Mesenteric fat pad (tissue), 1 donor: Measurements from ENCODE around the gene MYBBP1A. TPM values are rescaled to one million over a fixed set of nuclear protein-coding genes. Genes with fewer than 3 reads are reported as not detected.
"Not testable (repeated sequence)": the region's sequence is repeated elsewhere in the genome, so short reads cannot be mapped to it uniquely, and the experiment has no call there.

Experiments
- DNase-seq: peaks from one replicate; pipeline ENCODE4 v3.0.0-alpha.2; 2020; ENCODE audit warnings: low spot score
- total RNA-seq: library from RNA; stranded (reverse); fragmentation: NEBNext Ultra II Directional; extraction: Animal tissue kit (Norgen Biotek cat#: 25700); gene quantifications from one replicate; pipeline ENCODE4 v1.2.1, GENCODE V29; 2021
- donor health status: DM: yes; HTN: yes; CAD: no.

Gene MYBBP1A
- total RNA-seq, 1 donor from 2014 or later: 54.0 TPM

DNA sequence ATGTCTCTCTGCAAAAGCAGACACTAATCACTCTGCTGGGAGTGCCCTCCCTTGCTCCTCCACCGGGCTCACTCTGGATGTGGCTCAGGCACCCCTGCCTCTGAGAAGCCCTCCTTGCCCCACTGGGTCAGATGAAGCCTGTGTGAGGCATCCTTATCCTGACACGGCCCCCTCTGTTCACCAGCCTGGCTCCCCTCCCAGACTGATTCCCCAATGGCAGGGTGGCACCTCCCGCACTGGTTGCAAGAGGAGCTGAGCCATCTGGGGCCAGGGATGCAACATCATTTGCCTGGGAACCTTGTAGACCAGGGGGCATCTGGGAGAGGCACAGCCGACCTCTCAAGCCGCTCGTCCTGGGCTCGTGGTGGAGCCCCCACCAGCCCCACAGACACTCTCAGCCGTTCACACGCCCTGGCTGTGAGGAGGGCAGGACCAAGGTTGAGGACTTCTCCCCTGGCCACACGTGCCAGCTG, 35.8 kb upstream of the MYBBP1A start:
- DNase-seq: no peak

DNA sequence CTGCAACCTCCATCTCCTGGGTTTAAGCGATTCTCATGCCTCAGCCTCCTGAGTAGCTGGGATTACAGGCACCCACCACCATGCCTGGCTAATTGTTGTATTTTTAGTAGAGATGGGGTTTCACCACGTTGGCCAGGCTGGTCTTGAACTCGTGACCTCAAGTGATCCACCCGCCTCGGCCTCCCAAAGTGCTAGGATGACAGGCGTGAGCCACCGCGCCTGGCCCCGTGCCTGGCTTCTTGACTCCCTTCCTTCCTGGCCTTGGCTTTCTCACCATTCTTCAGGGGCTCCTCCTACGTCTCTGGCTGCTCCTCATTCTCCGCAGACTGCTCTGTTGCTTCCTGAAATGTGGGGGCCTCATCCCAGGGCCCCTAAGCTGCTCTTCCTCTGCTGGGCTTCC, 34.9 kb upstream of the MYBBP1A start:
- not testable (repeated sequence) for DNase-seq

DNA sequence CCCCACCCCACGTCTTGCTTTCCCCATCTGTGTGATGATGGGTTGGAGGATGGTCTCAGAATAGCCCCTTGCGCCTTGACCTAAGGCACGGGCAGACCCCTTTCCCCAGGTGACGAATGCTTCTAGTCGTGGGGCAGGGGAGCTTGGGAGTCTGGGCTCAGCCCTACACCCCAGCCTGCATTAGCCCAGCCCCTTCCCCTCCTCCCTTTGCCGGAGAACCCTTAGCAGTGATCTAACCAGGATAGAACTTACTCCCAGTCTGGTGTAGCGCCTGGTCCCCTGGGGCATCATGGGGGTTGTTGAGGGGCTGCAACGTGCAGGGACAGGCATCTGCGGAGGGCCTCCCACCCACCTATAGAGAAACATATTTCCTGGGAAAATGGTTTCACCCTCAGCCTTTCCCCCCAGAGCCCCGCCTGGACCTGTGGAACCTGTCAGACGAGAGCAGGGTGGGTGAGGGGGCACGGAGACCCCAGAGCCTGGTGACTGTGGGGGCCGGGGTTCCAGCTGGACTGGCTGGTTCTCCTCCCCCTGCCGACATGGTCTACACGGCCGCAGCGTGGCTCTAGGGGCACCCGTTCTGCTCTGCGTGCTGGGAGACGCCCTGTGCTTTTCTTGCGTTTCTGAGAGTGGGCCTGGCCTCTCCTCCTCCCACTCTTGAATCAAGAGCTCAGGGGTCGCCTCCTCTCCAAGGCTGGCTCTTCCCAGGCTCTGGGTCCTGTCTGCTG, 33.9 kb upstream of the MYBBP1A start:
- no peak for DNase-seq

DNA sequence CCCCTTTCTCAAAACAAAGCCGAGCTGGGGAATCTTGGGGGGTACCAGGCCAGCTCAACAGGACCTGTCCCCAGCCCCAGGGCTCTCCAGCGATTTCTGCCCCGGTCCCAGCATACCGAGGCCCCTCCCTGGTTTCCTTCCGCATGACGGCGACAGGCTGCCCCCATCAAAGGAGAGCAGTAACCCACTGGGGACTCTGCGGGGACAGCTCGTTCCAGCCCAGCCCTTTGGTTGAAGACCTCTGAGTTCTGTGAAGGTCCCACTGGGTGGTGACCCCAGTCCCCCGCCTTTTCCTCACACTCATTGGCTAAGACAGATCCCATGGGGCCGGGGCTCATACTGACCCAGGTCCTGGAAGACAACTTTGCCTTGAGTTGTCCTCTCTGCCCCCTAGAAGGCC, 33.2 kb upstream of the MYBBP1A start:
- DNase-seq: no peak

DNA sequence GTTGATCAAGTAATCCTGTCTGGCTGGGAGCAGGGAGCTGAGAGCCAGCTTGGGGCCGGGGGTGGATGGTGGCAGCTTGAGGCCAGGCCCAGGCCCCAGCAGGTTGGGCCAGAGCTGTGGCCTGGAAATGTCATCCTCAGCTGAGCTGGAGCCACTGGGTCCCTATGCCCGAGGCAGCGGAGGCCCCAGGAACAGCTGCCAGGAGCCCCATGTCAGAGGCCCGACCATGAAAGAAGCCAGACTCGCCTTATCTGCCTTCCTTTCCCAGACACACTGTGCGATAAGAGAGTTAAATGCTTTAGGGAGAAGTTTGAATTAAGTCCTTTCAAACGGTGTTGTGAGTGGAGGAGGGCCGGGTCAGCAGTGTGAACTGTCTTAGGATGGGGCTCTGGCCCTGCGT, 32.6 kb upstream of the MYBBP1A start:
- DNase-seq: no peak

GRCh38 chr17:4587195-4587594, 32.0 kb upstream of the MYBBP1A start:
- DNase-seq: no peak

DNA sequence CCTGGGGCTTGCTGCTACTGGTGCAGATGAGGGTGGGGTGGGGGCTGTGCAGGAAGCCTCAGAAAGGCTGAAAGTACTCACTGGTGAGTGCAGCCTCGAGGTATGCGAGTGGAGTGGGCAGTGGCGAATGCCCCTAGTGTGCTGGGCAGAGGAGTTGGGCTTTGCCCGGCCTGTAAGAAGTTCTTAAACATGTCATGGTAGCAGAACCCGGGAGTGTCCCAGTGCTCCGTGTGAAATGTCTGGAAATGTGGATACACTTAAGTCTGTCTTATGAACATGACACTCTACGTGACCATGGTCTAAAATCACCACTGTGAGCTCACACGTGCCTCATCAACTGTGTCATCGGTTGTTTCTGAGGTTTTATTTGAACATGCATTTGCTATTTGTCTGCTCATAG, 30.9 kb upstream of the MYBBP1A start:
- DNase-seq: no peak

- no peak for DNase-seq
Observed at GRCh38 chr17:4585638-4585994, 30.4 kb upstream of the MYBBP1A start.

- DNase-seq: no peak
Observed at GRCh38 chr17:4584917-4585637, 29.9 kb upstream of the MYBBP1A start.

DNA sequence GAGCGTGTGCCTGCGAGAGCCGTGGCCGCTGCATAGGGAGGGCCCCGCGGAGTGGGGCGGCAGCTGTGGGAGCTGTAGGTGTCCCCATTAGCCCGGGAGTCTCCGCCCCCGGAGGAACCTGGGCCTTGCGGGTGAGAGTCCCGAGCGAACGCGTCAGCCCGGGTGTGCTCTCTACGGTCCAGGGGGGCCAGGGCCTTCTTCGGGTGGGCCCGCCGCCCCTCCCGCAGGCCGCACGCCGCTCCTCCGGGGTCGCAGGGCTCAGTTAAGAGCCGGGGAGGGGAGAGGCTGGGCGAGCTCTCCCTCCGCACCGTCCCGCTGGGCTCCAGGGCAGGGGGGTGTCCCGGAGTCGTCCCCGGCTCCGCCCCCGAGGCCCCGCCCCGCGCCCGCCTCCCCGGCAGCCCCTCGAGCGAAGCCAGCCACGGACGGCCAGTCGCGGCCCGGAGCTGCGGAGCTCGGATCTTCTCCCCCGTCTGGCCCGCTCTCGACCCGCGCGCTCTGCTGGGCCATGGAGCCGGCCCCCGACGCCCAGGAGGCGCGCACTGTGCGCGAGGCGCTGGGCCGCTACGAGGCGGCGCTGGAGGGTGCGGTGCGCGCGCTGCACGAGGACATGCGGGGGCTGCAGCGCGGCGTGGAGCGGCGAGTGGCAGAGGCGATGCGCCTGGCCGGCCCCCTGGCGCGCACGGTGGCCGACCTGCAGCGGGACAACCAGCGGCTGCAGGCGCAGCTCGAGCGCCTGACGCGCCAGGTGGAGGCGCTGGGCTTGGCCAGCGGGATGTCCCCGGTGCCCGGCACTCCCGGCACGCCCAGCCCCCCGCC, 29.1 kb upstream of the MYBBP1A start, which contains the start of gene SMTNL2:
Gene SMTNL2 (plus strand): TSS at position 429 of the 816 bp plus-strand sequence. CDS start 77 bp downstream, at position 506.
- DNase-seq: no peak

GRCh38 chr17:4583782-4584100, 28.6 kb upstream of the MYBBP1A start:
- no peak for DNase-seq

GRCh38 chr17:4583206-4583605, 28.0 kb upstream of the MYBBP1A start:
- DNase-seq: no peak

GRCh38 chr17:4582691-4583090, 27.5 kb upstream of the MYBBP1A start:
- no peak for DNase-seq

DNA sequence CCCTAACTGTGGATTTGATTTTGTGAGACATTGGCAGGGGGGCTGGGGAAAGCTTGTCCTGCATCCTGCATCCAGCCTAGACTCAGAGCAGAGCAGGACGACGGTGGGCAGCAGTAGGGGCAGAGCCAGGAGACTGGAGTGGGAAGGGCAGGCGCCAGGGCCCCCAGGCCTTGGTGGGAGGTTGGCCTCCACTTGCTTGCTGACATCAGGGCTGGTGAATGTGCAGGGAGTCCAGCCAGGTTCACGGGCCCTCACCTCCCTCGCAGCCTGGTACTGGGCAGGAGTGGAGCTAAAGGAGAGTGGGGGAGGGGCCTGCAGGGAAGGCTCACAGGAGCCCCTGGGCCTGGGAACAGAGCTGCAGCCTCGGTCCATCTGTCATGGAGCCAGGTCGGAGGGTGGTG, 26.9 kb upstream of the MYBBP1A start:
- DNase-seq: no peak

GRCh38 chr17:4580291-4580690, 25.1 kb upstream of the MYBBP1A start:
- no peak for DNase-seq

DNA sequence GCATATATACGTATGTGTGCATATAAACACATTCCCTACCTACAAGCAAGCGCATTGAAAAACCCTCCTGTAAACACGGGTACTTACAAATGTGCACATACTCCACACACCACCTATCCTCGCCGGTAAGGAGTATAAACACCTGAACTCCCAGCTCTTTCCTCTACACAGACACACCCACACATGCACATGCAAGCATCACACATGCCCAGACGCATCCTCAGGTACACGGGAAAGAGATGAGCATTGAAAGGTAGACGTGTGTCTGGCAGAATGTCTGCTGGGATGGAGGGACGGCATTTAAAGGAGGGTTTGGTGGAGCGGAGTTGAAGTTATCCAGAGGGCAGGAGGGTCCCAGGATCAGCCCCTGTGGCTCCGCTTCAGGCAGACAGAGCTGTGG, 24.5 kb upstream of the MYBBP1A start:
- DNase-seq: no peak

DNA sequence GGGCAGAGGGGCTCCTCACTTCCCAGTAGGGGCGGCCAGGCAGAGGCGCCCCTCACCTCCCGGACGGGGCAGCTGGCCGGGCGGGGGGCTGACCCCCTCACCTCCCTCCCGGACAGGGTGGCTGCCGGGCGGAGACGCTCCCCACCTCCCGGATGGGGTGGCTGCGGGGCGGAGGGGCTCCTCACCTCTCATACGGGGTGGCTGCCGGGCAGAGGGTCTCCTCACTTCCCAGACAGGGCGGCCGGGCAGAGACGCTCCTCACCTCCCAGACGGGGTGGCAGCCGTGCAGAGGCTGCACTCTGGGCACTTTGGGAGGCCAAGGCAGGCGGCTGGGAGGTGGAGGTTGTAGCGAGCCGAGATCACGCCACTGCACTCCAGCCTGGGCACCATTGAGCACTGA, 23.2 kb upstream of the MYBBP1A start:
- not testable (repeated sequence) for DNase-seq

DNA sequence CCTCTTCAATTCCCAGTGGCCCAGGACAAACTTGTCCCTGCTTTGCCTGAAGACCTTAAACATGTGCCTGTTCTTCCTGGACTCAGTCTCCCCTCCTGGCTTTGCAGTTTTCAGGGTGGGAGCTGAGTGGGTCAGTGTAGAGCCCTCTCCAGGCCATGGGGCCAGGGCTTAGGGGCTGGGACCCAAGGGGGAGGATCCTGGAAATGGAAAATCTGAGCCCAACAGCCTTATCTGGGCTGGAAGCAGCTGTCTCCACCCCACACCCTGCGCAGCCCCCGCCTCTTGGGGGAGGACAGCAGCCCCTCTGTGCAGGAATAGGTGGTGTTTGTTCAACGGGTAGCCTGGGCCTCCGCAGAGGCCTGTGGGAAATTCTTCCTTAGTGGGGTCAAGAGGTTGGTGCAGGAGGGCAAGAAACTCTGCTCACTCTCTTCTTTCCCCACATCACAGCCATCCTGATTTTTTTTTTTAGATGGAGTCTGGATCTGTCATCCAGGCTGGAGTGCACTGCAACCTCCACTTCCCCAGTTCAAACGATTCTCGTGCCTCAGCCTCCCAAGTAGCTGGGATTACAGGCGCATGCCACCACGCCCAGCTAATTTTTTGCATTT, 22.3 kb upstream of the MYBBP1A start:
- no peak for DNase-seq

DNA sequence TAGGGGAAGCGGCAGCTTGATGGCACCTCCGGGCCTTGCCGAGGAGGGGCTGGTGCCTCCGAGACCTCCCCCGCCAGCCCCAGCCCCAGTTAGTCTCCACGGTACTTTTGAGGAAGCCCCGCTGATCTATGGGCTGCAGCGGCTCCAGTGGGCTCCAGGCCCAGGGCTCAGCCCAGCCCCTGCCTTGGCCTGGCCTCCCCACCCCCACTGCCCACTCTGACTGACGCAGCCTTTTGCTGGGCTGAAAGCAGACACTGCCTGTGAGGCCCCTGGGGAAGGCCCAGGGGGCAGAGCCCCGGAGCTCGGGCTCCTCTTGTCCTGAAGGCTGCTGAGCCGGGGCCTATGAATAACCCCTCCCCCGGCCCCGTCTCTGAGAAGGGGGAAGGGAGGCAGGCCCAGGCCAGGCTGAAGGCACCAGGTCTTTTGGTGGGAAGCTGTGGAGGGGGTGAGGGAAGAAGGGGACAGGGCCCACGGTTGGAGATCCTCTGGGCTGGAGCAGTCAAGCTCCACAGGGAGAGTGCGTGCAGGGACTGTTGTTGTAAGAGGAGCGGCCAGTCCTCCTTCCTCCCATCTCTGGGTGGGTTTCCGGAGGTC, 21.6 kb upstream of the MYBBP1A start:
- no peak for DNase-seq

GRCh38 chr17:4576161-4576558, 21.0 kb upstream of the MYBBP1A start:
- no peak for DNase-seq

- DNase-seq: no peak
Observed at GRCh38 chr17:4574448-4575045, 19.4 kb upstream of the MYBBP1A start.
